ENCODE data around the gene L3HYPDH. TPM values are rescaled to one million over a fixed set of nuclear protein-coding genes. Genes with fewer than 3 reads are reported as not detected.

The L3HYPDH gene
- polyA plus RNA-seq, 1 of the 3 experiments (the other 2 are of a cell fraction): 66.2 TPM

DNA sequence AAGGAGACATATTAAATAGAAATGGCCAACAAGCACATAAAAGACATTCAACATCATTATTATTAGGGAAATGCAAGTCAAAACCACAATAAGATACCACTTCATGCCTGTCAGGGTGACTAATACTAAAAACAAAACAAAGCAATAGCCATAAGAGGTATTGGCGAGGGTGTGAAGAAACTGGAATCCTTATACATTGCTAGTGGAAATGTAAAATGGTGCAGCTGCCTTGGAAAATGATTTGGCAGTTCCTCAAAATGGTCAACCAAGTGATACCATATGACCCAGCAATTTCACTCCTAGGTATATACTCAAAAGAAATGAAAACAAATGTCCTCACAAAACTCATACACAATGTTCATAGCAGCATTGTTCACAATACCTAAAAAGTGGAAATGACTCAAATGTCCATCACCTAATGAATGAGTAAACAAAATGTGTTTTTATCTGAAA is 46.0 kb downstream of the L3HYPDH start:
- Histone ChIP-seq H3K9me2 (no peaks in the 10 kb centered on the region), H3K79me2 (ENCODE audit: insufficient read depth) (peaks cover 15% of the 10 kb centered on the region; the same call in 1 of the 2 replicates), H3K4me2 (peak overlapping the region; percentile 11; the same call in 1 of the 2 replicates), H3K27me3 (ENCODE audit: insufficient read depth) (no peaks in the 10 kb centered on the region), H3K36me3 (replicated peaks in 1 of 2; ENCODE audit: control insufficient read depth in 1 of 2, insufficient read depth in 2 of 2, low read length in 1 of 2) (peaks cover 0 to 38% of the 10 kb centered on the region in 2 experiments), H3K4me3 (ENCODE audit: low read depth in 2 of 2, low read length in 1 of 2) (no peak overlapping the region), H3F3A (replicated peaks; ENCODE audit: insufficient read depth) (peaks cover 29% of the 10 kb centered on the region), H4K20me1 (ENCODE audit: insufficient read depth) (no peaks in the 10 kb centered on the region), H3K4me1 (ENCODE audit: control insufficient read depth in 1 of 2, insufficient read depth in 2 of 2, low read depth in 1 of 2, low read length in 1 of 2) (peaks cover 0 to 21% of the 10 kb centered on the region in 2 experiments; a peak in 3 of 4 replicates), H2AFZ (ENCODE audit: low read depth) (no peak overlapping the region), H3K9me3 (no peaks in the 10 kb centered on the region), H3K27ac (ENCODE audit: low read depth in 2 of 2, low read length in 1 of 2) (peak overlapping the region in 1 of 2 experiments; percentile 65; a peak in 3 of 4 replicates), H3K9ac (no peak overlapping the region)
- WGBS (ENCODE audit: low lambda C conversion rate): 89% methylated on average over 1 of the region's 1 CpG
- TF ChIP-seq, protein P1, sequence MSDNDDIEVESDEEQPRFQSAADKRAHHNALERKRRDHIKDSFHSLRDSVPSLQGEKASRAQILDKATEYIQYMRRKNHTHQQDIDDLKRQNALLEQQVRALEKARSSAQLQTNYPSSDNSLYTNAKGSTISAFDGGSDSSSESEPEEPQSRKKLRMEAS (IDR thresholded peaks at IDR 0.05; ENCODE audit: low read depth): no peak
- no peak for TF ChIP-seq MEF2A (IDR thresholded peaks at IDR 0.05; ENCODE audit: borderline replicate concordance, low read depth)
- TF ChIP-seq TCF12 (IDR thresholded peaks at IDR 0.05): 0 out of 2 replicates have a peak, but pooled peaks have one; percentile 12
- peak; percentile 35 for TF ChIP-seq JUND (IDR thresholded peaks at IDR 0.05)
- TF ChIP-seq, protein P2, sequence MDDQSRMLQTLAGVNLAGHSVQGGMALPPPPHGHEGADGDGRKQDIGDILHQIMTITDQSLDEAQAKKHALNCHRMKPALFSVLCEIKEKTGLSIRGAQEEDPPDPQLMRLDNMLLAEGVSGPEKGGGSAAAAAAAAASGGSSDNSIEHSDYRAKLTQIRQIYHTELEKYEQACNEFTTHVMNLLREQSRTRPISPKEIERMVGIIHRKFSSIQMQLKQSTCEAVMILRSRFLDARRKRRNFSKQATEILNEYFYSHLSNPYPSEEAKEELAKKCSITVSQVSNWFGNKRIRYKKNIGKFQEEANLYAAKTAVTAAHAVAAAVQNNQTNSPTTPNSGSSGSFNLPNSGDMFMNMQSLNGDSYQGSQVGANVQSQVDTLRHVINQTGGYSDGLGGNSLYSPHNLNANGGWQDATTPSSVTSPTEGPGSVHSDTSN (IDR thresholded peaks at IDR 0.05): 0 out of 2 replicates have a peak, but pooled peaks have one; percentile 16
- CTCF ChIA-PET: interaction anchor here (1.3 to 1.6 kb wide), 2 partner anchors 409 to 937 kb away, joined by 3 to 4 read pairs; no protein-coding TSS in a partner anchor
- POLR2A ChIA-PET: no interaction called here
- no peak for DNase-seq

DNA sequence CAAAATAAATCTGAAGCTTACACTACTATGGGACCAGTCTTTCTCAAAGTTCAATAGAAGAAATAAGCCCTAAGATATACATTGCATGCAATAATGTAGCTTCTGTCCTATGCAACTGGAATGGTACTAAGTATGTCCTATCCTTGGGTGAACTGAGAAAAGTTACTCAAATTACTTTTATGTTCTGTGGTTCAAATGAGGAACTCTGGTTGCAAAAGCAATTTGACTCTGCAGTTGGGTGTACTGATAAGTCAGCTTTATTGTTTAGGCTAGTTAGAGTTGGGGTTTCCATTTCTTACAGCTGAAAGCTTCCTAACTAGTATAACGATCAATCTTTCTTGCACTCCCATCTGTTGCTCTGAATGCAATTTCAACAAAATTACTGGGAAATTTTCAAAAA is 48.2 kb downstream of the L3HYPDH start:
- H3K4me3 ChIP-seq (ENCODE audit: low read depth in 2 of 2, low read length in 1 of 2): no peak overlapping the region
- 100% methylated on average over 1 of the region's 1 CpG for WGBS (ENCODE audit: low lambda C conversion rate)
- H3K4me1 ChIP-seq (ENCODE audit: control insufficient read depth in 1 of 2, insufficient read depth in 2 of 2, low read depth in 1 of 2, low read length in 1 of 2): peaks cover 0 to 21% of the 10 kb centered on the region in 2 experiments; a peak in 3 of 4 replicates
- ChIA-PET POLR2A (no interaction called here), CTCF (interaction anchor here (0.7 to 2.7 kb wide), 5 partner anchors 8 to 313 kb away, joined by 3 to 10 read pairs (median 3); no protein-coding TSS in a partner anchor)
- no peaks in the 10 kb centered on the region for H4K20me1 ChIP-seq (ENCODE audit: insufficient read depth)
- peaks cover 27% of the 10 kb centered on the region for H3F3A ChIP-seq (replicated peaks; ENCODE audit: insufficient read depth)
- H2AFZ ChIP-seq (ENCODE audit: low read depth): no peak overlapping the region
- H3K27ac ChIP-seq (ENCODE audit: low read depth in 2 of 2, low read length in 1 of 2): no peak overlapping the region
- peaks cover 15% of the 10 kb centered on the region; the same call in 1 of the 2 replicates for H3K79me2 ChIP-seq (ENCODE audit: insufficient read depth)
- H3K9me2 ChIP-seq: no peaks in the 10 kb centered on the region
- TF ChIP-seq ELF1 (IDR thresholded peaks at IDR 0.05) (no peak), CHD2 (IDR thresholded peaks at IDR 0.05; ENCODE audit: low read length, partially characterized antibody) (no peak), TAF1 (IDR thresholded peaks at IDR 0.05; ENCODE audit: borderline replicate concordance, low read depth, low read length) (no peak), GATA2 (CRISPR knock-in tag; IDR thresholded peaks at IDR 0.05) (no peak), RCOR1 (IDR thresholded peaks at IDR 0.05; ENCODE audit: low read length) (no peak), SMC3 (IDR thresholded peaks at IDR 0.05; ENCODE audit: low read depth, low read length) (no peak), EZH2phosphoT487 (IDR thresholded peaks at IDR 0.05; ENCODE audit: borderline replicate concordance, low read depth) (no peak), NFIC (IDR thresholded peaks at IDR 0.05; ENCODE audit: borderline replicate concordance) (no peak), POLR2AphosphoS5 (IDR thresholded peaks at IDR 0.05; ENCODE audit: low read depth, low read length) (no peak), MEF2A (IDR thresholded peaks at IDR 0.05; ENCODE audit: borderline replicate concordance, low read depth) (no peak)
- TF ChIP-seq, protein P3, sequence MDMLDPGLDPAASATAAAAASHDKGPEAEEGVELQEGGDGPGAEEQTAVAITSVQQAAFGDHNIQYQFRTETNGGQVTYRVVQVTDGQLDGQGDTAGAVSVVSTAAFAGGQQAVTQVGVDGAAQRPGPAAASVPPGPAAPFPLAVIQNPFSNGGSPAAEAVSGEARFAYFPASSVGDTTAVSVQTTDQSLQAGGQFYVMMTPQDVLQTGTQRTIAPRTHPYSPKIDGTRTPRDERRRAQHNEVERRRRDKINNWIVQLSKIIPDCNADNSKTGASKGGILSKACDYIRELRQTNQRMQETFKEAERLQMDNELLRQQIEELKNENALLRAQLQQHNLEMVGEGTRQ (IDR thresholded peaks at IDR 0.05; ENCODE audit: borderline replicate concordance, low read depth, low read length): no peak
- TF ChIP-seq, protein P4, sequence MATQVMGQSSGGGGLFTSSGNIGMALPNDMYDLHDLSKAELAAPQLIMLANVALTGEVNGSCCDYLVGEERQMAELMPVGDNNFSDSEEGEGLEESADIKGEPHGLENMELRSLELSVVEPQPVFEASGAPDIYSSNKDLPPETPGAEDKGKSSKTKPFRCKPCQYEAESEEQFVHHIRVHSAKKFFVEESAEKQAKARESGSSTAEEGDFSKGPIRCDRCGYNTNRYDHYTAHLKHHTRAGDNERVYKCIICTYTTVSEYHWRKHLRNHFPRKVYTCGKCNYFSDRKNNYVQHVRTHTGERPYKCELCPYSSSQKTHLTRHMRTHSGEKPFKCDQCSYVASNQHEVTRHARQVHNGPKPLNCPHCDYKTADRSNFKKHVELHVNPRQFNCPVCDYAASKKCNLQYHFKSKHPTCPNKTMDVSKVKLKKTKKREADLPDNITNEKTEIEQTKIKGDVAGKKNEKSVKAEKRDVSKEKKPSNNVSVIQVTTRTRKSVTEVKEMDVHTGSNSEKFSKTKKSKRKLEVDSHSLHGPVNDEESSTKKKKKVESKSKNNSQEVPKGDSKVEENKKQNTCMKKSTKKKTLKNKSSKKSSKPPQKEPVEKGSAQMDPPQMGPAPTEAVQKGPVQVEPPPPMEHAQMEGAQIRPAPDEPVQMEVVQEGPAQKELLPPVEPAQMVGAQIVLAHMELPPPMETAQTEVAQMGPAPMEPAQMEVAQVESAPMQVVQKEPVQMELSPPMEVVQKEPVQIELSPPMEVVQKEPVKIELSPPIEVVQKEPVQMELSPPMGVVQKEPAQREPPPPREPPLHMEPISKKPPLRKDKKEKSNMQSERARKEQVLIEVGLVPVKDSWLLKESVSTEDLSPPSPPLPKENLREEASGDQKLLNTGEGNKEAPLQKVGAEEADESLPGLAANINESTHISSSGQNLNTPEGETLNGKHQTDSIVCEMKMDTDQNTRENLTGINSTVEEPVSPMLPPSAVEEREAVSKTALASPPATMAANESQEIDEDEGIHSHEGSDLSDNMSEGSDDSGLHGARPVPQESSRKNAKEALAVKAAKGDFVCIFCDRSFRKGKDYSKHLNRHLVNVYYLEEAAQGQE (IDR thresholded peaks at IDR 0.05; ENCODE audit: low read depth, low read length): no peak
- TF ChIP-seq, protein P5, sequence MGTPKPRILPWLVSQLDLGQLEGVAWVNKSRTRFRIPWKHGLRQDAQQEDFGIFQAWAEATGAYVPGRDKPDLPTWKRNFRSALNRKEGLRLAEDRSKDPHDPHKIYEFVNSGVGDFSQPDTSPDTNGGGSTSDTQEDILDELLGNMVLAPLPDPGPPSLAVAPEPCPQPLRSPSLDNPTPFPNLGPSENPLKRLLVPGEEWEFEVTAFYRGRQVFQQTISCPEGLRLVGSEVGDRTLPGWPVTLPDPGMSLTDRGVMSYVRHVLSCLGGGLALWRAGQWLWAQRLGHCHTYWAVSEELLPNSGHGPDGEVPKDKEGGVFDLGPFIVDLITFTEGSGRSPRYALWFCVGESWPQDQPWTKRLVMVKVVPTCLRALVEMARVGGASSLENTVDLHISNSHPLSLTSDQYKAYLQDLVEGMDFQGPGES (IDR thresholded peaks at IDR 0.05; ENCODE audit: low read depth, low read length): no peak
- TF ChIP-seq, protein P6, sequence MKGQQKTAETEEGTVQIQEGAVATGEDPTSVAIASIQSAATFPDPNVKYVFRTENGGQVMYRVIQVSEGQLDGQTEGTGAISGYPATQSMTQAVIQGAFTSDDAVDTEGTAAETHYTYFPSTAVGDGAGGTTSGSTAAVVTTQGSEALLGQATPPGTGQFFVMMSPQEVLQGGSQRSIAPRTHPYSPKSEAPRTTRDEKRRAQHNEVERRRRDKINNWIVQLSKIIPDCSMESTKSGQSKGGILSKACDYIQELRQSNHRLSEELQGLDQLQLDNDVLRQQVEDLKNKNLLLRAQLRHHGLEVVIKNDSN (IDR thresholded peaks at IDR 0.05; ENCODE audit: borderline replicate concordance, low read depth): no peak
- TF ChIP-seq, protein P1 (IDR thresholded peaks at IDR 0.05; ENCODE audit: low read depth): no peak
- H3K4me2 ChIP-seq: no peak overlapping the region
- H3K36me3 ChIP-seq (replicated peaks in 1 of 2; ENCODE audit: control insufficient read depth in 1 of 2, insufficient read depth in 2 of 2, low read length in 1 of 2): peaks cover 0 to 36% of the 10 kb centered on the region in 2 experiments
- H3K9ac ChIP-seq: no peak overlapping the region
- DNase-seq: no peak
- H3K27me3 ChIP-seq (ENCODE audit: insufficient read depth): no peaks in the 10 kb centered on the region
- no peaks in the 10 kb centered on the region for H3K9me3 ChIP-seq

All from SK-N-SH (cell line).